ENCODE data around the gene ZNF784. TPM values are rescaled to one million over a fixed set of nuclear protein-coding genes. Genes with fewer than 3 reads are reported as not detected.

Gene ZNF784
- total RNA-seq, 1 donor from 2014 or later = 4.0 TPM

- ATAC-seq = no peak
- DNase-seq (ENCODE audit: low spot score) = no peak
- intact Hi-C loops (cut with DNase I) = no loop called here
Measured at GRCh38 chr19:55611983-55612645, 12.3 kb downstream of the ZNF784 start.

GRCh38 chr19:55611300-55611982 is 12.9 kb downstream of the ZNF784 start:
- intact Hi-C loops (cut with DNase I) = no loop called here
- DNase-seq (ENCODE audit: low spot score) (no peak), ATAC-seq (no peak)

DNA sequence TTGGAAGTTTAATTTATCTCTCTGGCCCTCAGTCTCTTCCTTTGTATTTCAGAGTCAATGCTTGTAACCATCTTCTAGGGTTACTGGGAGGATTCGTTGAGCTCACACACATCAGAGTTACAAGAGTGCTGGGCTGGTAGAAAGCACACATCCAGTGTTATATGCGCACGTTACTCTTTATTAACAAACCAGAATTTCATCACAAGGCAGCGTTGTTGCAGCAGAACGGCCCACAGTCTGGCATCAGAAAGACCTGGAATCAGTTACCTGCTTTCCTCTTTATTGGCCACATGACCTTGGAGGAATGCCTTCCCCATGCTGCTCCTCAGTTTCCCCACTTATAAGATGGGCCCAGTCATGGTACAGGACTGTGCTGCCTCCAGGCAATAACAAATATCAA is 15.0 kb downstream of the ZNF784 start:
- DNase-seq (ENCODE audit: low spot score) = no peak
- intact Hi-C loops (cut with DNase I) = no loop called here
- no peak for ATAC-seq

DNA sequence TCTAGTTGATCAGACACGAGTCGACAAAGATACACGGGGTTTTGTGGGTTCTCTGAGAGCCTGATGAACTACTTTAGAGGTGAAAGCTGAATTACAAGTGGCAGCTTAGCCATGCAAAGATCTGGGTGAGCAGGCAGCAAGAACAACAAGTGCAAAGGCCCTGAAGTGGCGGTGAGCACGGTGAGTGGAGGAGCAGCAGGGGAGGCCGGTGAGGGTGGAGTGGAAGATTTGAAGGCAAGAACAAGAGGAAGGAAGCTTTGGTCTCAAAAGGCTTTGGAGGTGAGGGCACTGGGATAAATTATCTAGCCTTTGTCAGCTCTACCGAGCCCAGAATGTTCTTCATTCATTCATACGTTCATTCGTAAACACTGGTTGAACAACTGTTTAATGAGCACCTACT is 17.5 kb downstream of the ZNF784 start:
- ATAC-seq (no peak), DNase-seq (ENCODE audit: low spot score) (no peak)
- intact Hi-C loops (cut with DNase I) = no loop called here

DNA sequence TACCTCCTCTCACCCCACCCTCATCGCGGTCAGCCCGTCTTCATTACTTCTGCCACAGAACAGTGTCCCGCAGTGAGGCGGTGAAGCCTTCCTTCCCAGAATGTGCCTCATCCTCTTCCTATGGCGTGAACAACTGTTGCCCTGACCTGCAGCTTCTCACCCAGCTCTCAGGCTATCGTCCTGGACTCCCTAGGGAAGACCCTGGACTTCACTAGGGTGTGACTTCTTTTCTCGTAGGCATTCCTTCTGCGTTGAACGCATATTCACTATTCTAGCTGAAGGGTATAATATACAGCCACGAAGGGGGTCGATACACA is 17.9 kb downstream of the ZNF784 start:
- intact Hi-C loops (cut with DNase I) = no loop called here
- no peak for ATAC-seq
- no peak for DNase-seq (ENCODE audit: low spot score)

DNA sequence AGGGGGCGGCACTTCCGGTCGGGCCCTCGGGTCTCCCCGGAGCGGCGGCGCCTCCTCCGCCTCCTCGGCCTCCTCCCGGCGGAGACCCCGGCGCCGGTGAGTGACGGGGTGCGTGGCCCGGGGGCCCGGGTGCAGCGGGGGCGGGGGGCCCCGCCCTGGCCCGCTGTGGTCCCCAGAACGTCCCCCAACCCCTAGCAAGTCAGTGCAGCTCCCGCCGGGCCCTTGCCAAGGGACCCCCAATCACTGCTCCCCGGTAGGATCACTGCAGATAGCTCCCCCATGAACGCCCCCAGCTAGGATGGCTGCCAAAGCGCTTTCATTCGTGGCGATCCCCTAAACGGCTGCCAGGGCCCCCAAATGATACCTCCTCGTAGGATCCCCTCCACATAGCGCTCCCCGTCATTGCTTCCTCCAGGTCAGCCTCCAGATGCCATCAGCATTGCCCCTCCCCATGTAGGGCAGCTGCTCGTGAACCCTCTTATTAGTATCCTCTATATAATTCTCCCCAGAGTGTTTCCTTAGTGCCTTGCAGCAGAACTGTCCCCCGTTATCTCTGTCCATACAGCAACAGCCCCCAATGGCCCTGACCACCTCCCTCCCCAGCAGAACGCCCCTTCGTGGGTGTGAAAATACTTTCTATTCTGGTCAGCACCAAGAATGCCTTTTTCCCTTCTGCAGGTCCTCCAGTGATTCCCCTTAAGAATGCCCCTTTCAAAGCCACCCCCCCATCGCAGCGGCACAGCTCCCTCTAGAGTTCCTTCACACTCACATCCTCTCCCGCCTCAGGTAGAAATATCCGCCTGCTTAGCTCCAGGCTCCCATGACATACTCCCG is 18.5 kb downstream of the ZNF784 start, which contains the start of gene ZNF865:
Gene ZNF865, plus strand, starts transcription at position 11 of the 834 bp plus-strand sequence. CDS start 7,972 bp downstream, outside the sequence.
- intact Hi-C loops (cut with DNase I) = no loop called here
- DNase-seq (ENCODE audit: low spot score) = peak; percentile 82

GRCh38 chr19:55605207-55605636 is 19.1 kb downstream of the ZNF784 start:
- DNase-seq (ENCODE audit: low spot score) = peak; percentile 99
- intact Hi-C loops (cut with DNase I) = no loop called here
- peak; percentile 91 for ATAC-seq

More for the DNA sequence above, 18.5 kb downstream of the ZNF784 start, which contains the start of gene ZNF865:
- peak; percentile 42 for ATAC-seq

DNA sequence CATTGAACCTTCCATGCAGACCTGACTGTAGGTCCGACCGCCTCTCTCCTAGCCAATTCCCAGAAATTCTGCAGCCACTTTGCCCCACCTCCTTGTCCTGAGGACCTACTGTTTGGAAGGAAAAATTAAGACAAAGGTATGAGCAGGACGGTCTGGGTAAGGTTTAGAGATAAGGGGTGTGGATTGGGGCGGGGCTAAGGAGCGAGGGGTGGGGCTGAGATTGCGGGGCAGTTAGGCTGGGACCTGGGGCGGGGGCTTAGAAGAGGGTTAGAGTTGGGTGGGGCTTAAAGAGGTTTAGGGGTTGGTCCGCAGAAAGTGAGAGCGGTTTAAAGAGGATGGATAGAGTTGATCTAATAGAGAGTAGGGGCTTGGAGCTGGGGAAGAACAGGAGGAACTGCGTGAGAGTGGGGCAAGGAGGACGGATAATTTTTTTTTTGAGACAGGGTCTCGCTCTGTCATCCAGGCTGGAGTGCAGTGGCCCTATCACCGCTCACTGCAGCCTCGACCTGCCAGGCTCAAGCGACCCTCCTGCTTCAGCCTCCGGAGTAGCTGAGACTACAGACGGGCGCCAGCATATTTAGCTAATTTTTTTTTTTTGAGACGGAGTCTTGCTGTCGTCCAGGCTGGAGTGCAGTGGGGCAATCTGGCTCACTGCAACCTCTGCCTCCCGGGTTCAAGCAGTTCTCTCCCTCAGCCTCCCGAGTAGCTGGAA is 20.6 kb downstream of the ZNF784 start:
- intact Hi-C loops (cut with DNase I) = no loop called here
- DNase-seq (ENCODE audit: low spot score) (no peak), ATAC-seq (no peak)

- DNase-seq (ENCODE audit: low spot score) (no peak), ATAC-seq (no peak)
- intact Hi-C loops (cut with DNase I) = no loop called here
Measured at GRCh38 chr19:55603115-55603514, 21.3 kb downstream of the ZNF784 start.

DNA sequence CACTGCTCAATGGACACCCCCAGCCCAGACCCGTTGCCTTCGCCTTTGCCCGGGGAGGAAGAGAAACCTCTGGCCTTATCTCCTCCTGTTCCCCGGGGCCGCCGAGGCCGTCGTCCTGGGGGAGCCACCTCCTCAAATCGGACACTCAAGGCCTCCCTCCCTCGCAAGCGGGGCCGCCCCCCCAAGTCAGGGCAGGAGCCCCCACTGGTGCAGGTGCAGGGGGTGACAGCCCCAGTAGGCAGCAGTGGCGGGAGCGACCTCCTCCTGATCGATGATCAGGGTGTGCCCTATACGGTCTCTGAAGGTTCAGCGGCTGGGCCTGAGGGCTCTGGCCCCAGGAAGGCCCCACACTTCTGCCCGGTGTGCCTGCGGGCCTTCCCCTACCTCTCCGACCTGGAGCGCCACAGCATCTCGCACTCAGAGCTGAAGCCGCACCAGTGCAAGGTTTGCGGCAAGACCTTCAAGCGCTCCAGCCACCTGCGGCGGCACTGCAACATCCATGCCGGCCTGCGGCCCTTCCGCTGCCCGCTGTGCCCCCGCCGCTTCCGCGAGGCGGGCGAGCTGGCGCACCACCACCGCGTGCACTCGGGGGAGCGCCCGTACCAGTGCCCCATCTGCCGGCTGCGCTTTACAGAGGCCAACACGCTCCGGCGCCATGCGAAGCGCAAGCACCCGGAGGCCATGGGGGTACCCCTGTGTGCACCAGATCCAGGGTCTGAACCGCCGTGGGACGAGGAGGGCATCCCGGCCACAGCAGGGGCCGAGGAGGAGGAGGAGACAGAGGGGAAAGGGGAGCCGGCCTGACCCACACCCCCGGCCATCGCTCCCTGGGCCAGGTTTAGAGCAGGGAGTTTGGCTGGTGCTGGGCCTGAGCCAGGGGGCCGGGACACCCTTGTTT is 22.0 kb downstream of the ZNF784 start:
- intact Hi-C loops (cut with DNase I) = no loop called here

DNA sequence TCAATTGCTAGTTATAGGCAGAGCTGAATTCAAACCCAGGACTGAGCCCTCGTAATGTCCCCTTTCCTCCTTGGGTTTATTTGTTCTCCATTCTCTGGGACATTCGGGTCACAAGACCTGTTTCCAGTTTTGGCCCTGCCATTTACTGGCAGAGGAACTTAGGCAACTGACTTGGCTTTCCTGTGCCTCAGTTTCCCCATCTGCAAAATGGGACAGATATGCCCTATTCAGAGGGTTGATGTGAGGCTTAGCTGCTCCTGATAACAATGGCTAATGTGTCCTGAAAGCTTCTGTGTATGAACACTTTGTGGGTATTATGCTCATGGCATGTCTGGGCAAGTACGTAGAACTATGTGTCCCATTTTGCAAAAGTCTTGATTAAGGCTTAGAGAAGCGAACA is 23.3 kb downstream of the ZNF784 start:
- intact Hi-C loops (cut with DNase I) = no loop called here
- DNase-seq (ENCODE audit: low spot score) = no peak
- ATAC-seq = no peak

More for the DNA sequence above, 22.0 kb downstream of the ZNF784 start:
- peak; percentile 65 for DNase-seq (ENCODE audit: low spot score)
- no peak for ATAC-seq

DNA sequence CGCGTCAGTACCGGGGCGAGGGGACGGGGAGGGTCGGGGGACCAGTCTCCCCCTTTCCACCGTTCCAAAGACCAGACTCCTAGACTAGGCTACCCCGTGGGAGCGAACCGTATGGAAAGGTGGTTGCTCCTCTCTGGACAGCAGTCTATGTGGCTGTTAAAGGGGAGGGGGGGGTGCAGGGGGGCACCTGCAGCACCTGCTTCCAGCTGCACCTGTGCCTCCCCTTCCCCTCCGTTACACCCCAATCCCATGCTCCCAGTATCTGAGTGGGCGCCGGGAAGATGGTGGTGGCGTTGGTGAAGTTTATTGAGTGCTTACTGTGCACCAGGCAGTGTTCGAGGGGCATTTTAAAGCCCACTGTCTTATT is 23.7 kb downstream of the ZNF784 start:
- intact Hi-C loops (cut with DNase I) = no loop called here
- no peak for ATAC-seq
- no peak for DNase-seq (ENCODE audit: low spot score)

DNA sequence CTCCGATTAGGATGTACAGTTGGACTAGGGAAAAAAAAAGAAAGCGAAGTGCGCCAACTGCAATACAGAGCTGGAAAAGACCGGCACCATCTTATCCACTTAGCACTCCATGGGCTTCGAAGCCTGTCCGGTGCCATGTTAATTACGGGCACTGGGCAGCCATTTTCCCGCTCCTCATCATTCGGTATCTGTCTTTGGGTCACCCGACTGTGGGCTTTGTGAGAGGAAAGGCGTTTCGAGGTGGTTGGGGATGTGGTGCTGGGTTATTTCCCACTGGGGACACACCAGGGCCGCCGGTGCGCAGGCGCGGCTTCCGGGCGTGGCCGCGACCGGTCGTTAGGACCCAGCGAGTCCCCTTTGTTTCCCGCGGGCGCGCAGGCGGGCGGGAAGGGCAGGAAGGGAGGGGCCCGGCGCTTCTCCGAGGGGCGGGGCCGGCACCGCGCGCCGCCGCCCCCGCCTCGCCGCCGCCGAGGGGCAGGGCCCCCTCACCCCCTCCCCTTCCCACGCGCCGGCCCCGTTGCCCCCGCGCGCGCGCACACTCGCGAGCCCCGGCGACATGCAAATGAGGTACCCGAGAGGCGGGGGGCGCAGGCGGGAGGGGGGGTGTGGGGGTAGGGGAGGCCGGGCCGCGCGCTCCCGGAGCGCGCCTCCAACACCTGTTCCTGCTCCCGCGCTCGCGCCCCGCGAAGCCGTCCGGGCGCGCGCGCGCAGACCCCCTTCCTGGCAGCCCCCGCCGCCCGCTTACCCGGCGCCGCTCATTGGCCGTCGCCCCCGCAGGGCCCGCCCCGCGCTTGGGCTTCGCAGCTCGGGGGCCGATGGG is 24.3 kb downstream of the ZNF784 start, which contains the start of gene ZNF524:
Gene ZNF524, plus strand, starts transcription at position 447 of the 820 bp plus-strand sequence. CDS start 1,825 bp downstream, outside the sequence.
- intact Hi-C loops (cut with DNase I) = no loop called here
- ATAC-seq (peak; percentile 77), DNase-seq (ENCODE audit: low spot score) (peak; percentile 90)

DNA sequence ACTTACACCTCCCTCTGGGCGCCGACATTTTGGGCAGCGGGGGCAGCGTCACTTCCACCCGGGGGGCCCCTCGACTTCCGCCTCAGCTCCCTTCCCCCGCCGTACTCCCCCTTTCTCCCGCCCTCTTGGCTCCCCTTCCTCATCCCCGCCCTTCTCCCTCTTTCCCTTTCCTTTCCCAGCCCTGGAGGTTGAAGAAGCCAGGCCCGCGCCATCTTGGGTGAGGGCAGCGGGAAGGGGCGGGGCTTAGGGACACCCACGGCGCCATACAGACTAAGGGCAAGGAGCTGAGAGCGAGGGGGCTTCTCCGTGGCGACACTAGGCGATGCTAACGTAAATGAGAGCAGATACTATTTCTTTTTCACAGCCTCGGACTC is 24.9 kb downstream of the ZNF784 start, which contains the start of gene FIZ1:
Gene FIZ1, minus strand, starts transcription at position 50 of the 374 bp plus-strand sequence. CDS start 1,652 bp downstream, outside the sequence.
- DNase-seq (ENCODE audit: low spot score) (peak; percentile 98), ATAC-seq (peak; percentile 95)
- intact Hi-C loops (cut with DNase I) = no loop called here

DNA sequence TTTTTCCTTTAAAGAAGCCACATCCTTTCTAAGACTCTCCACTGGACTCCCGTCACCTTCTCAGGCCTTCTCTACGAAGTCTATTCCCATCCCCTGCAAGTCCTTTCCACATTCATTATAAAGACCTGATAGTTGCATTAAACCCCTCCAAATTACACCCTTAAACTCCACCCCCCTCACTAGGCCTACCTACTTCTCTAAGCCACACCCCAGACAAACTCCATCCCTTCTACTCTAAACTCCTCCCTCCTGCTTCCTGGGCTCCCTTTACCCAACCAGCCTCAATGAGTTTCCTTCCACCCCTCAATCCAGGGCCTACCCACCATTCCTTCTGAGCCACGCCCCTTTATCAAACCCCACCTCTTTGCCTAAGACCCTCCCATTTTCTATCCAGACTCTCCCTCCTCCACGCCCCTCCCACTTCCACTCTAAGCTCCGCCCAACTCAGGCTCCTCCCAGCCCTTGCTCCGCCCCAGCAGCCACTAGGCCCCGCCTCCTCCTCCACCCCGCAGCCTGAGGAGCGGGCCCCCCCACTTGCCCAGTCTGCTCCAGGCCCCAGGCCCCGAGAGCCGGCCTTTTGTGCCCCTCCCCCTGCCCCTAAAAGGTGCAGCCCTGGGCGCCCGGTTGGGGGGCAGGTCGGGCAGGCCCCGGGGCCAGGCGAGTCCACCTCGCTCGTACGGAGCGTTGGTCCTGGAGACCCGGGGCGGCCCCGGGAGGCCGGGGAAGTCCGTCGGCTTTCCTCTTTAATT is 25.5 kb downstream of the ZNF784 start:
- peak; percentile 90 for ATAC-seq
- DNase-seq (ENCODE audit: low spot score) = peak; percentile 97
- intact Hi-C loops (cut with DNase I) = no loop called here

DNA sequence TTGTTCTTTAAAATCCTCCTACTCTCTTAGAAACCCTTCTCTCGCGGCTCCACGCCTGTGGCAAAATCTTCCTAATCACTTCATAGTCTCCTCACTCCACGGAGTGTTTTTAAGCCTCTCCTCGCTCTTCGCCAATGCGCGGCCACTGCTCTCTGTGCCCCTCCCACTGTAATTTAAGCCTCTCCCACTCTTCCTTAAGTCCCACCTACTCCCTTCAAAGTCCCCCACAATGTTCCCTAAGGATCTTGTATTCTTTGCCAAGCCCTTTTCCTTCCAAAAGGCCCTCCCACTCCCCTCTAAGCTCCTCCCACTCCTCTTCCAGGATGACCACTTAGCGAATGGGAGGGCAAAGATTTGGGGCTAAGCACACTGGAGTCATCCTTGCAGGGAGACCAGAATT is 26.3 kb downstream of the ZNF784 start:
- no peak for ATAC-seq
- DNase-seq (ENCODE audit: low spot score) = no peak
- intact Hi-C loops (cut with DNase I) = no loop called here

DNA sequence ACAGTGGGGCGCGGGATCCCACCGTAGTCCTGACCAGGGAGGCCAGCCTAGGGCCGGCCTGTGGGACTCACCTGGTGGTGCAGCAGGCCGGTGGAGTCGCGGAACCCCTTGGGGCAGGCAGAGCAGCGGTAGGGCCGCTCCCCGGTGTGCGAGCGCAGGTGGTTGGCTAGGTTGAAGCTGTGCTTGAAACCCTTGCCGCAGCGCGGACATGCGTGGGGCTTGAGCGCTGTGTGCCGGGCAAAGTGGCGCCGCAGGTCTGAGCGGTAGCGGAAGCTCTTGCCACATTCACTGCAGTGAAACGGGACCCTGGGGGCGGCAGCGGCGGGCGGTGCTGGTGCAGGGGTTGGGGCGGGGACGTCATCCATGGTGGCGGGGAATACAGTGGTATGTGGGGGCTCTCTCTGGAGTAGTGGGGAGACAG is 26.9 kb downstream of the ZNF784 start:
- ATAC-seq (no peak), DNase-seq (ENCODE audit: low spot score) (no peak)
- intact Hi-C loops (cut with DNase I) = no loop called here
